Activated CD4-positive, alpha-beta T cell treated with anti-CD3 and anti-CD28 coated beads, Interleukin-2, amount 10 ng/mL, durations not matched to agents 24 days and 14 days (primary cell): ENCODE data around the gene CCNYL1. TPM values are rescaled to one million over a fixed set of nuclear protein-coding genes. Genes with fewer than 3 reads are reported as not detected.
A peak's percentile ranks its signal among the peaks of the same experiment; 100 is the strongest.
"Not testable (repeated sequence)": the region's sequence is repeated elsewhere in the genome, so short reads cannot be mapped to it uniquely, and the experiment has no call there.

Experiments used
- DNase-seq: peaks from one replicate; pipeline ENCODE4 v3.0.0; 2022
- H3K27ac Mint-ChIP-seq: one replicate; pipeline ENCODE4 v1.8.0; 2022; ENCODE audit warnings: mild to moderate bottlenecking, mixed read lengths
- H3K27me3 Mint-ChIP-seq: one replicate; pipeline ENCODE4 v1.8.0; 2022; ENCODE audit warnings: mixed read lengths
- H3K36me3 Mint-ChIP-seq: one replicate; pipeline ENCODE4 v1.8.0; 2022; ENCODE audit warnings: low read depth, mild to moderate bottlenecking, mixed read lengths
- H3K4me1 Mint-ChIP-seq: one replicate; pipeline ENCODE4 v1.8.0; 2021; ENCODE audit warnings: mixed read lengths
- H3K4me3 Mint-ChIP-seq: one replicate; pipeline ENCODE4 v1.8.0; 2022; ENCODE audit warnings: mild to moderate bottlenecking, moderate library complexity, mixed read lengths
- H3K9me3 Mint-ChIP-seq: one replicate; pipeline ENCODE4 v1.8.0; 2021; ENCODE audit warnings: mixed read lengths
- intact Hi-C: fragments of 100-400 bp; cut with micrococcal nuclease; formaldehyde crosslinking; loops from one replicate; pipeline ENCODE4 v1.15.1; 2023
- total RNA-seq: library from RNA; stranded (reverse); gene quantifications from 2 replicates; pipeline ENCODE4 v1.2.3, GENCODE V29; 2022

CCNYL1 gene
- total RNA-seq, 1 donor from 2014 or later, result 8.7 TPM

DNA sequence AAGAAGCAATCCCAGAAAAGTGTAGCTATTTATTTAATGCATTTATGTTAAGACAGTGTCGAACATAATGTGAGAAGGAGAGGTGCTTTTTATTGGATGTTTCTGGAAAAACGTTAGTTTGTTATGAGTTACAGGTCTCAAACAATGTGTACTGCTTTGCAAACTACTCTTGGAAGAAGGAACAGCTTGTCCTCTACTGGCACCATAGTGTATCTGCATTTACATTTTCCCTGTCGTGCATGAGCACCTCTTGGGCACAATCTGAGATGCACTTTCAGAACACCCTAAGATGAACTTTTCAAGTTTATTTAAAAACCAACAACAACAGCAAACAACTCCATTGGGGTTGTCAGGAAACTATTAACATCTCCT, 22.8 kb downstream of the CCNYL1 start:
- H3K4me3 Mint-ChIP-seq, result no peak overlapping the region
- intact Hi-C loops, result no loop called here
- no peaks in the 10 kb centered on the region for H3K9me3 Mint-ChIP-seq
- no peak for DNase-seq
- no peaks in the 10 kb centered on the region for H3K4me1 Mint-ChIP-seq
- H3K36me3 Mint-ChIP-seq, result peaks cover 6% of the 10 kb centered on the region
- no peak overlapping the region for H3K27ac Mint-ChIP-seq
- H3K27me3 Mint-ChIP-seq, result no peaks in the 10 kb centered on the region

DNA sequence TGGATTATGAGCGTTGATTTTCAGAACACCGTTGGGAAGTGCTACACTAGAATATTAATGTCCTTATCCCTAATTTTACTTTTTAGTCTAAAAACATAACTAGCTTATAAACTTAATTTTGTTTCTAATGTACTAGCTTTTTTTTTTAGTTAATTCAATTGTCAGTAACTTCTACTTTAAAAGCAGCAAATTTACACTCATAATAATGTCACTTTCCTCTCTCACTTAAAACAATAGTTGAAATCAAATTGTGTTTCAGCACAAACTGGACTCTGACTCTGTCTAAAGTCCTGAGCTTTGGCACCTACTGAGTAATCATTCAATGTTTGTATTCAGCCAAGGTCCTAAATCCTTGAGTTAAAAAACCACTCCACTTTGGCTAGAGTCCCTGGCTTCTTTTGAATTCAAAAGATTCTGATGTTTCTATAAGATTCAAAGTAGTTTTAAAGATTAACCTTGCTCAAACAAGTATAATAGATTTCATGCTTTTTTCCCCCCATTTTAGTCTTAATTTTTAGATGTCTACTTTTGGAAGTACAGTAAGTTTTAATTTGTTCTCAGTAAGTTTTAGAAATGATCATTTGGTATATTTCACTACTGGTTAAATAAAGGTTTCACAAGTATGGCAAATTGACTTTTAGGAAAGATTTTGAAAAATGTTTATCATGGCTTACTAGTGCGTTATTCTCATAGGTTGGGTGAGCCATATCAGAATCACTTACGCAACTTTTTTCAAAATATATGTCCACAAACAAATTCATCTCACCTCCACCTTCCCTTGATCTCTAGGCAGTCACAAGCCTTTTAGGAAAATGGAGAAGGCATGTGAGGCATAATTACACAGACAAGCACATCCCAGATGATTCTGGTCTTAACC, 23.4 kb downstream of the CCNYL1 start:
- Mint-ChIP-seq H3K27me3 (no peaks in the 10 kb centered on the region), H3K4me1 (no peaks in the 10 kb centered on the region), H3K36me3 (peaks cover 2% of the 10 kb centered on the region), H3K27ac (no peak overlapping the region), H3K9me3 (no peaks in the 10 kb centered on the region), H3K4me3 (no peak overlapping the region)
- intact Hi-C loops, result no loop called here
- no peak for DNase-seq

GRCh38 chr2:207735513-207735859, 24.0 kb downstream of the CCNYL1 start:
- DNase-seq, H3K36me3 Mint-ChIP-seq, H3K4me1 Mint-ChIP-seq, H3K4me3 Mint-ChIP-seq, H3K27me3 Mint-ChIP-seq, intact Hi-C loops, H3K9me3 Mint-ChIP-seq, H3K27ac Mint-ChIP-seq: not testable (repeated sequence)

GRCh38 chr2:207743514-207743913, 32.1 kb downstream of the CCNYL1 start:
- no peaks in the 10 kb centered on the region for H3K4me1 Mint-ChIP-seq

GRCh38 chr2:207744050-207744449, 32.6 kb downstream of the CCNYL1 start:
- no peaks in the 10 kb centered on the region for H3K36me3 Mint-ChIP-seq
- no peak overlapping the region for H3K4me3 Mint-ChIP-seq
- no peaks in the 10 kb centered on the region for H3K9me3 Mint-ChIP-seq
- intact Hi-C loops, result no loop called here
- H3K27ac Mint-ChIP-seq, result no peak overlapping the region
- DNase-seq, result no peak
- no peaks in the 10 kb centered on the region for H3K27me3 Mint-ChIP-seq
- H3K4me1 Mint-ChIP-seq, result no peaks in the 10 kb centered on the region

More at GRCh38 chr2:207743514-207743913, 32.1 kb downstream of the CCNYL1 start:
- DNase-seq, result no peak
- intact Hi-C loops, result no loop called here
- Mint-ChIP-seq H3K36me3 (no peaks in the 10 kb centered on the region), H3K4me3 (no peak overlapping the region), H3K27ac (no peak overlapping the region), H3K9me3 (no peaks in the 10 kb centered on the region), H3K27me3 (no peaks in the 10 kb centered on the region)

GRCh38 chr2:207744451-207744850, 33.0 kb downstream of the CCNYL1 start:
- intact Hi-C loops, result no loop called here
- no peak overlapping the region for H3K4me3 Mint-ChIP-seq
- H3K9me3 Mint-ChIP-seq, result no peaks in the 10 kb centered on the region

GRCh38 chr2:207746131-207746530, 34.7 kb downstream of the CCNYL1 start:
- DNase-seq, result peak; percentile 83
- no peak overlapping the region for H3K4me3 Mint-ChIP-seq
- no peak overlapping the region for H3K27ac Mint-ChIP-seq
- no peaks in the 10 kb centered on the region for H3K27me3 Mint-ChIP-seq
- no peaks in the 10 kb centered on the region for H3K36me3 Mint-ChIP-seq
- H3K4me1 Mint-ChIP-seq, result no peaks in the 10 kb centered on the region
- intact Hi-C loops, result loop anchor here (1.0 to 2.0 kb wide), 4 partner anchors 225 to 326 kb away; no protein-coding TSS in a partner anchor
- no peaks in the 10 kb centered on the region for H3K9me3 Mint-ChIP-seq

More at GRCh38 chr2:207744451-207744850, 33.0 kb downstream of the CCNYL1 start:
- Mint-ChIP-seq H3K36me3 (no peaks in the 10 kb centered on the region), H3K27ac (no peak overlapping the region), H3K4me1 (no peaks in the 10 kb centered on the region), H3K27me3 (no peaks in the 10 kb centered on the region)
- no peak for DNase-seq

DNA sequence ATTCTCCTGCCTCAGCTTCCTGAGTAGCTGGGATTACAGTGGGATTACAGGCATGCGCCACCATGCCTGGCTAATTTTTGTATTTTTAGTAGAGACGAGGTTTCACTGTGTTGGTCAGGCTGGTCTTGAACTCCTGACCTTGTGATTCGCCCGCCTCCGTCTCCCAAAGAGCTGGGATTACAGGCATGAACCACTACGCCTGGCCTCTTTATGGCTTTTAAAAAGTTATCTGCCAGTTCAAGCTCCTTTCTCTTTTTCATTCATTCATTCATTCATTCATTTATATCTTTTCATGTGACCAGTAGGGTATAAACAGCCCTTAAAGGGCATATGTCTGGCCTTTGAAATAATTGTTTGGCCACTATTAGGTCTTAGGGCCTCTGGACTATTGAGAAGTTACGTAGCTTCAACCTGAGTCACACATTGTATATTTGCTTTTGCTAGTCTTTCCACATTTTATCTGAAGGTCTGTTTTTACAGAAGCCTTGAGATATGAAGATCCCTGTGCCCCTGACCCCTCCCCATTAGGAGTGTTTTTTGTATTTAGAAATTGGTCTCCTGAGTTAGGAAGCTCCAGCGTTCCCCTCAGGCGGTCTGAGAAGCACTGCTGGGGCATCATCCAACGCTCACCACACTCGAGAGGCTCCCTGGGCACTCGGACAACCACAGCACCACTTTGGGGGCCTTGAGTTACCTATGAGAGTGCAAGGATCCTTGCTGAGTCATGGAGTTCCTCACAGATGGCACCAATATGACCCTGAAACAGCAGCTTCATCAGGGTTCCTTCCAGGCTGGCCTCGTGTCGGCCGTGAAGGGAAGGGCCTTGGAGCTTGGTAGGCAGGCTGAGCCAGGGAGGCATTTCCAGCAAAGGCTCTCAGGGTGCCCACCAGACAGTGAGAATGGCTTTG, 36.5 kb downstream of the CCNYL1 start:
- H3K9me3 Mint-ChIP-seq, result no peaks in the 10 kb centered on the region
- no peaks in the 10 kb centered on the region for H3K36me3 Mint-ChIP-seq
- no peak overlapping the region for H3K27ac Mint-ChIP-seq
- H3K27me3 Mint-ChIP-seq, result no peaks in the 10 kb centered on the region
- no peaks in the 10 kb centered on the region for H3K4me1 Mint-ChIP-seq
- no peak for DNase-seq
- no peak overlapping the region for H3K4me3 Mint-ChIP-seq
- intact Hi-C loops, result loop anchor here (2.0 kb wide), 1 partner anchor 223 kb away; no protein-coding TSS in a partner anchor

DNA sequence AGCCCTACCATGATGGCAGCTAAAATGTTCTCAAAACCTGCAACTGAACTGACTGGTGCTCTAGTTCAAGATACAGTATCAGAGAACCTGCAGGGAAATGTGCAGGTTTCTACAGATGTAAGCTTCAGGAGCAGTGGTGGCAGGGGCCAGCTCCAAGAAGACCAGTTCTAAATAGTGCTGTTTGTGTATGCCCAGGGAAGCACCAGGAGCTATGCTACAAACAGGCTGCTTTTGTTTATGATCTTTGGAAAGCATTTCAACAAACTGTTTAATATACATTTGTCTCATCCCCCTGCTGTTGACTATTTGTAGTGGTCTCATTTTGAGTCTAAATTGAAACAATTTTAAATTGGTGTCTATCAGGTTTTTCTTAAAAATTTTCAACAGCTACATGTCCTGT, 37.6 kb downstream of the CCNYL1 start:
- Mint-ChIP-seq H3K4me1 (no peaks in the 10 kb centered on the region), H3K4me3 (no peak overlapping the region), H3K36me3 (no peaks in the 10 kb centered on the region), H3K27me3 (no peaks in the 10 kb centered on the region), H3K9me3 (no peaks in the 10 kb centered on the region), H3K27ac (no peak overlapping the region)
- intact Hi-C loops, result no loop called here
- DNase-seq, result no peak

GRCh38 chr2:207749873-207750272, 38.4 kb downstream of the CCNYL1 start:
- Mint-ChIP-seq H3K4me3 (no peak overlapping the region), H3K27me3 (no peaks in the 10 kb centered on the region), H3K4me1 (no peaks in the 10 kb centered on the region), H3K36me3 (no peaks in the 10 kb centered on the region), H3K9me3 (no peaks in the 10 kb centered on the region), H3K27ac (no peak overlapping the region)
- intact Hi-C loops, result no loop called here
- no peak for DNase-seq

DNA sequence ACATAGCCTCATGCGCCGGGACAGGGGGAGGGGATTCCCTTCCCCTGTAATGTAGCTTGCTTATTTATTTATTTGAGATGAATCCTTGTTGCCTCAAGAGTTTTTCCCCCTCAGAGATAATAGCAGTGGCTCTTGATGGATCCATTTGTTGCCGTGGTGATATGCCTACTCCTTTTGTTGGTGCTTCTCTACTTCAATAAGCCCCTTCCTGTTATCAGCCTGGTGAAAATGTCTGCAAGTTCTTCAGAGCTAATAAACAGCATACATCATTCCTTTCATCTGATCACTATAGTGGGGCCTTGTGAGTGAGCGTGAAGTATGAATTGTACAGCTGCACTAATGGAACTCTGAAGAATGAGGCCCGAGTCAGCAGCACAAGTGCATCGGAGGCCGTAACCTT, 38.9 kb downstream of the CCNYL1 start:
- Mint-ChIP-seq H3K27ac (no peak overlapping the region), H3K4me1 (no peaks in the 10 kb centered on the region), H3K27me3 (no peaks in the 10 kb centered on the region), H3K9me3 (no peaks in the 10 kb centered on the region), H3K4me3 (no peak overlapping the region), H3K36me3 (peaks cover under 1% of the 10 kb centered on the region)
- intact Hi-C loops, result no loop called here
- no peak for DNase-seq

DNA sequence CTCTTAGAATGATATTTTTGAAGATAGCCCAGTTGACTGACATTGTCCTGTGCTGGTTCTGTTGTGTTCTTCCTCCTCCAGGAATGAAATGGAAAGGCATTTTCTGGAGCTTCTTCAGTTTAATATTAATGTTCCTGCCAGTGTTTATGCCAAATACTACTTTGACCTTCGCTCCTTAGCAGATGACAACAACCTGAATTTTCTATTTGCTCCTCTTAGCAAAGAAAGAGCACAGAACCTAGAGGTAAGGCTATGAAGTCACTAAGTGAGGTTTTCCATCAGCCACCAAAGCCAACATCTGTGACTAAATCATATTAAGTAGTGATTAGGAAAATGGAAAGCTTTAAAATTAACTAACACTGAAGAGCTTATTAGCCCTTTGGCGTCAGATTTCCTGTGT, 39.4 kb downstream of the CCNYL1 start:
- H3K4me3 Mint-ChIP-seq, result no peak overlapping the region
- H3K4me1 Mint-ChIP-seq, result no peaks in the 10 kb centered on the region
- H3K9me3 Mint-ChIP-seq, result no peaks in the 10 kb centered on the region
- DNase-seq, result no peak
- intact Hi-C loops, result no loop called here
- H3K27me3 Mint-ChIP-seq, result no peaks in the 10 kb centered on the region
- peaks cover 2% of the 10 kb centered on the region for H3K36me3 Mint-ChIP-seq
- H3K27ac Mint-ChIP-seq, result no peak overlapping the region

DNA sequence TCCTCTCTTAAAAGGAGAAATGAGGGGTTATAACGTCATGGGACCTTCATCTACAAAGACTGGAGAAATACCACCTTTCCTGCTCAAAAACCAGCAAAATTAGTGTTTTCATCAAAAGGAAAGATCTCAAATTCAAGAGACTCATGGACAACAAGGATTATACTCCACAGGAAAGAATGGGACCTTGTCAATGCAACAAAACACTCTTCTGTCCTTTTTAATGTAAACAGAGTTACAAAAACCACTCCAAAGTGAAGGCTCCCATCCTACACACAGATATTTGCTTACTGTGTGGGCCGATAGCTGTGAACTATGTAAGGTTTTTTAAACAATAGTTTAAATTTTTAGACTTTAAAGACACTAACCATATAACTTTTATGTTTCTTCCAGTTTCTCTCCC, 42.2 kb downstream of the CCNYL1 start:
- intact Hi-C loops, H3K4me3 Mint-ChIP-seq, H3K27ac Mint-ChIP-seq: not testable (repeated sequence)

More for the DNA sequence above, 42.2 kb downstream of the CCNYL1 start:
- H3K4me1 Mint-ChIP-seq, H3K9me3 Mint-ChIP-seq, DNase-seq, H3K36me3 Mint-ChIP-seq, H3K27me3 Mint-ChIP-seq: not testable (repeated sequence)
